ENCODE results near the gene GPANK1. TPM values are rescaled to one million over a fixed set of nuclear protein-coding genes. Genes with fewer than 3 reads are reported as not detected.
A peak's percentile ranks its signal among the peaks of the same experiment; 100 is the strongest.

GPANK1 gene
- total and polyA plus RNA-seq, 2 of the 13 experiments (the other 11 are each of a cell fraction or from before 2014, with no cell fraction given) = 15.4 to 22.8 TPM

DNA sequence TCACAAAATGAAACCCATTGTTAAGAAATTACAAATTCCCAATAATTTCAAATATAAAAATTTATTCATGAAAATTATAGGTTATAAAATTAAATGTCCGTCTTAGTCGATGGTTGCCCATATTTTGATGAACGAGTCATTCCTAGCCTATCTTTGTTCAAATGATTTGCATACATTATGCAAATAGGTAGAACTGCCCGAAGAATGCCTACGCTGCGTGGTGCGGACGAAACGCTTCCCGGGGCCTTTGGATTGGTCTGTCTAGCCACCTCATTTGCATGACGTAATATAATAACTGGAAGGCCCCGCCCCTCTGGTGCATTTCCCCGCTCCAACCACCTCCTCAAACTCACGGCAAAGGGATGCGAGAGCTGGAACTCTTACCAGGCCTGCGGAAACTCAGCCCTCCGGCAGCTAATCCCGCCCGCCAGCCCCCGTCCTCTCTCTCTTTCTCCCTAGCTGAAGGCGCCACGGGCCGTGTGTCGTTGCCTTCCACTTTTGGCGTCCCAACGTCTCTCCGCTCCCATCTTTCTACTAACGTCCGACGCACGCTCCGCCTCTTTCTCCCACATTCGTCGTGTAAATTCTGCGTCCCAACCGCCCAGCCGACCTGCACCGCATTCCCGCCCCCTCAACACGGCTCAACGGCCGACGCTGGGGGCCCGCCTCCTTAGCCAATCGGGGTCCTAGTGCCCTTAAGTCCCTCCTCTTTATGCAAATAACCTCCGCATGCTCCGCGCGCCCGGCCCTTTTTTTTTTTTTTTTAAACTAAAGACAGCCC lies 44.8 kb downstream of the GPANK1 start (continued):
- TF ChIP-seq LCORL (IDR thresholded peaks at IDR 0.05) (no peak), LCORL (CRISPR knock-in tag; IDR thresholded peaks at IDR 0.05) (no peak), MEIS1 (CRISPR knock-in tag; IDR thresholded peaks at IDR 0.05; ENCODE audit: borderline replicate concordance) (peak; percentile 87; the same call in 1 of the 2 replicates), MTF1 (CRISPR knock-in tag; IDR thresholded peaks at IDR 0.05) (peak; percentile 47; the same call in 1 of the 2 replicates), IRF2 (CRISPR knock-in tag; IDR thresholded peaks at IDR 0.05) (no peak), MED8 (CRISPR knock-in tag; IDR thresholded peaks at IDR 0.05; ENCODE audit: insufficient replicate concordance) (no peak), ATF5 (CRISPR knock-in tag; IDR thresholded peaks at IDR 0.05; ENCODE audit: low read depth) (no peak), SIN3A (IDR thresholded peaks at IDR 0.05; ENCODE audit: borderline replicate concordance, low read depth, low read length) (0 out of 2 replicates have a peak, but pooled peaks have one; percentile 63), TEF (CRISPR knock-in tag; IDR thresholded peaks at IDR 0.05) (peak; percentile 53; the same call in 1 of the 2 replicates), ZNF205 (CRISPR knock-in tag; IDR thresholded peaks at IDR 0.05) (no peak; the same call in none of the 2 replicates), ZFAT (CRISPR knock-in tag; conservative IDR thresholded peaks at IDR 0.05) (no peak), ZNF503 (CRISPR knock-in tag; IDR thresholded peaks at IDR 0.05) (no peak), SIN3B (IDR thresholded peaks at IDR 0.05; ENCODE audit: low read length) (peak; percentile 75; the same call in 1 of the 2 replicates), SP2 (CRISPR knock-in tag; IDR thresholded peaks at IDR 0.05) (peak; percentile 74), KDM2A (CRISPR knock-in tag; IDR thresholded peaks at IDR 0.05; ENCODE audit: borderline replicate concordance, low read depth) (no peak)
- TF ChIP-seq, protein P1, sequence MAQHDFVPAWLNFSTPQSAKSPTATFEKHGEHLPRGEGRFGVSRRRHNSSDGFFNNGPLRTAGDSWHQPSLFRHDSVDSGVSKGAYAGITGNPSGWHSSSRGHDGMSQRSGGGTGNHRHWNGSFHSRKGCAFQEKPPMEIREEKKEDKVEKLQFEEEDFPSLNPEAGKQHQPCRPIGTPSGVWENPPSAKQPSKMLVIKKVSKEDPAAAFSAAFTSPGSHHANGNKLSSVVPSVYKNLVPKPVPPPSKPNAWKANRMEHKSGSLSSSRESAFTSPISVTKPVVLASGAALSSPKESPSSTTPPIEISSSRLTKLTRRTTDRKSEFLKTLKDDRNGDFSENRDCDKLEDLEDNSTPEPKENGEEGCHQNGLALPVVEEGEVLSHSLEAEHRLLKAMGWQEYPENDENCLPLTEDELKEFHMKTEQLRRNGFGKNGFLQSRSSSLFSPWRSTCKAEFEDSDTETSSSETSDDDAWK (CRISPR knock-in tag; IDR thresholded peaks at IDR 0.05) = no peak
- TF ChIP-seq, protein P2, sequence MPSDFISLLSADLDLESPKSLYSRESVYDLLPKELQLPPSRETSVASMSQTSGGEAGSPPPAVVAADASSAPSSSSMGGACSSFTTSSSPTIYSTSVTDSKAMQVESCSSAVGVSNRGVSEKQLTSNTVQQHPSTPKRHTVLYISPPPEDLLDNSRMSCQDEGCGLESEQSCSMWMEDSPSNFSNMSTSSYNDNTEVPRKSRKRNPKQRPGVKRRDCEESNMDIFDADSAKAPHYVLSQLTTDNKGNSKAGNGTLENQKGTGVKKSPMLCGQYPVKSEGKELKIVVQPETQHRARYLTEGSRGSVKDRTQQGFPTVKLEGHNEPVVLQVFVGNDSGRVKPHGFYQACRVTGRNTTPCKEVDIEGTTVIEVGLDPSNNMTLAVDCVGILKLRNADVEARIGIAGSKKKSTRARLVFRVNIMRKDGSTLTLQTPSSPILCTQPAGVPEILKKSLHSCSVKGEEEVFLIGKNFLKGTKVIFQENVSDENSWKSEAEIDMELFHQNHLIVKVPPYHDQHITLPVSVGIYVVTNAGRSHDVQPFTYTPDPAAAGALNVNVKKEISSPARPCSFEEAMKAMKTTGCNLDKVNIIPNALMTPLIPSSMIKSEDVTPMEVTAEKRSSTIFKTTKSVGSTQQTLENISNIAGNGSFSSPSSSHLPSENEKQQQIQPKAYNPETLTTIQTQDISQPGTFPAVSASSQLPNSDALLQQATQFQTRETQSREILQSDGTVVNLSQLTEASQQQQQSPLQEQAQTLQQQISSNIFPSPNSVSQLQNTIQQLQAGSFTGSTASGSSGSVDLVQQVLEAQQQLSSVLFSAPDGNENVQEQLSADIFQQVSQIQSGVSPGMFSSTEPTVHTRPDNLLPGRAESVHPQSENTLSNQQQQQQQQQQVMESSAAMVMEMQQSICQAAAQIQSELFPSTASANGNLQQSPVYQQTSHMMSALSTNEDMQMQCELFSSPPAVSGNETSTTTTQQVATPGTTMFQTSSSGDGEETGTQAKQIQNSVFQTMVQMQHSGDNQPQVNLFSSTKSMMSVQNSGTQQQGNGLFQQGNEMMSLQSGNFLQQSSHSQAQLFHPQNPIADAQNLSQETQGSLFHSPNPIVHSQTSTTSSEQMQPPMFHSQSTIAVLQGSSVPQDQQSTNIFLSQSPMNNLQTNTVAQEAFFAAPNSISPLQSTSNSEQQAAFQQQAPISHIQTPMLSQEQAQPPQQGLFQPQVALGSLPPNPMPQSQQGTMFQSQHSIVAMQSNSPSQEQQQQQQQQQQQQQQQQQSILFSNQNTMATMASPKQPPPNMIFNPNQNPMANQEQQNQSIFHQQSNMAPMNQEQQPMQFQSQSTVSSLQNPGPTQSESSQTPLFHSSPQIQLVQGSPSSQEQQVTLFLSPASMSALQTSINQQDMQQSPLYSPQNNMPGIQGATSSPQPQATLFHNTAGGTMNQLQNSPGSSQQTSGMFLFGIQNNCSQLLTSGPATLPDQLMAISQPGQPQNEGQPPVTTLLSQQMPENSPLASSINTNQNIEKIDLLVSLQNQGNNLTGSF (CRISPR knock-in tag; IDR thresholded peaks at IDR 0.05) = peak; percentile 63; the same call in 1 of the 2 replicates
- TF ChIP-seq, protein P3, sequence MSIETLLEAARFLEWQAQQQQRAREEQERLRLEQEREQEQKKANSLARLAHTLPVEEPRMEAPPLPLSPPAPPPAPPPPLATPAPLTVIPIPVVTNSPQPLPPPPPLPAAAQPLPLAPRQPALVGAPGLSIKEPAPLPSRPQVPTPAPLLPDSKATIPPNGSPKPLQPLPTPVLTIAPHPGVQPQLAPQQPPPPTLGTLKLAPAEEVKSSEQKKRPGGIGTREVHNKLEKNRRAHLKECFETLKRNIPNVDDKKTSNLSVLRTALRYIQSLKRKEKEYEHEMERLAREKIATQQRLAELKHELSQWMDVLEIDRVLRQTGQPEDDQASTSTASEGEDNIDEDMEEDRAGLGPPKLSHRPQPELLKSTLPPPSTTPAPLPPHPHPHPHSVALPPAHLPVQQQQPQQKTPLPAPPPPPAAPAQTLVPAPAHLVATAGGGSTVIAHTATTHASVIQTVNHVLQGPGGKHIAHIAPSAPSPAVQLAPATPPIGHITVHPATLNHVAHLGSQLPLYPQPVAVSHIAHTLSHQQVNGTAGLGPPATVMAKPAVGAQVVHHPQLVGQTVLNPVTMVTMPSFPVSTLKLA (IDR thresholded peaks at IDR 0.05) = peak; percentile 60

All from HepG2 (cell line).